Measurements from ENCODE around the gene PHLDB1. TPM values are rescaled to one million over a fixed set of nuclear protein-coding genes. Genes with fewer than 3 reads are reported as not detected.

PHLDB1 gene
- total and polyA plus RNA-seq, 11 donors, result 86.0 to 129 (median 113) TPM

- Histone ChIP-seq H3K36me3 (peaks cover 0 to 71% (median 63%) of the 10 kb centered on the region in 9 donors), H3K9me3 (no peaks in the 10 kb centered on the region), H3K27ac (no peak overlapping the region), H3K4me3 (no peak overlapping the region), H3K4me1 (peaks cover 0 to 26% (median 15%) of the 10 kb centered on the region in 12 donors), H3K27me3 (no peaks in the 10 kb centered on the region)
- no peak for ATAC-seq
- DNase-seq, result peak in 1 of 5 donors; percentile 9
- intact Hi-C loops (cut with DNase I), result loop anchor here (5.0 to 10.0 kb wide), 6 partner anchors 34 to 64 kb away; partner anchors contain the start of gene PHLDB1 (in 6 of the 10)
- WGBS, 4 donors, result 80 to 91% (median 86%) methylated on average over 5 of the region's 5 CpGs
- TF ChIP-seq CTCF (IDR thresholded peaks at IDR 0.05), result no peak
- TF ChIP-seq POLR2A (IDR thresholded peaks at IDR 0.05), result no peak
Observed at GRCh38 chr11:118656563-118657165, 49.2 kb downstream of the PHLDB1 start.

- ATAC-seq (no peak), DNase-seq (peak in 1 of 5 donors; percentile 23)
- Histone ChIP-seq H3K9me3 (no peaks in the 10 kb centered on the region), H3K27me3 (no peaks in the 10 kb centered on the region), H3K27ac (no peak overlapping the region), H3K4me3 (no peak overlapping the region), H3K36me3 (peaks cover 0 to 65% (median 57%) of the 10 kb centered on the region in 9 donors), H3K4me1 (peaks cover 0 to 26% (median 15%) of the 10 kb centered on the region in 12 donors)
- intact Hi-C loops (cut with DNase I), result loop anchor here (5.0 to 10.0 kb wide), 6 partner anchors 35 to 65 kb away; partner anchors contain the start of gene PHLDB1 (in 6 of the 10)
- TF ChIP-seq CTCF (IDR thresholded peaks at IDR 0.05) (no peak), POLR2A (IDR thresholded peaks at IDR 0.05) (no peak)
- 87 to 96% (median 91%) methylated on average over 2 of the region's 2 CpGs for WGBS, 4 donors
Observed at GRCh38 chr11:118657238-118657637, 49.8 kb downstream of the PHLDB1 start.

- no peaks in the 10 kb centered on the region for H3K27me3 ChIP-seq
- intact Hi-C loops (cut with DNase I), result loop anchor here (5.0 to 10.0 kb wide), 6 partner anchors 36 to 66 kb away; partner anchors contain the start of gene PHLDB1 (in 6 of the 10)
- WGBS, 4 donors, result 71 to 82% (median 77%) methylated on average over 11 to 16 of the region's 16 CpGs
- TF ChIP-seq POLR2A (IDR thresholded peaks at IDR 0.05) (no peak), CTCF (IDR thresholded peaks at IDR 0.05) (no peak)
- no peak overlapping the region for H3K4me3 ChIP-seq
- H3K36me3 ChIP-seq, result peaks cover 0 to 59% (median 51%) of the 10 kb centered on the region in 9 donors
- H3K9me3 ChIP-seq, result no peaks in the 10 kb centered on the region
- H3K27ac ChIP-seq, result peak overlapping the region in 5 of 12 donors; percentile 37 to 61 (median 43)
- peak in 2 of 4 donors; percentile 0 to 1 for ATAC-seq
- peaks cover 0 to 26% (median 14%) of the 10 kb centered on the region in 12 donors for H3K4me1 ChIP-seq
- peak in 2 of 5 donors; percentile 19 to 29 for DNase-seq
Observed at GRCh38 chr11:118657709-118658428, 50.5 kb downstream of the PHLDB1 start.

All from heart left ventricle (tissue), 16 donors.